Mesenchymal stem cell (in vitro differentiated cells and primary cell): ENCODE data around the gene RBCK1.
"Not testable (repeated sequence)": the region's sequence is repeated elsewhere in the genome, so short reads cannot be mapped to it uniquely, and the experiment has no call there.

ENCODE experiments used
- DNase-seq: peaks from one replicate; pipeline ENCODE4 v3.0.0-alpha.2; 2013
- H2AFZ ChIP-seq: one replicate; pipeline ENCODE4 v1.6.1; 2013; ENCODE audit warnings: low read depth, mild to moderate bottlenecking, control low read depth, inconsistent platforms, low read length, moderate library complexity
- H2AK5ac ChIP-seq: 2 replicates; pipeline ENCODE4 v1.6.1; 2013; ENCODE audit warnings: low read length, moderate library complexity, mild to moderate bottlenecking, inconsistent platforms; ENCODE audit not compliant: severe bottlenecking
- H2BK120ac ChIP-seq: one replicate; pipeline ENCODE4 v1.6.1; 2013; ENCODE audit warnings: low read depth, mild to moderate bottlenecking, inconsistent platforms, low read length, moderate library complexity
- H2BK12ac ChIP-seq, 2 experiments: one replicate each; pipeline ENCODE4 v1.6.1; 2013; ENCODE audit warnings: inconsistent platforms in 2 of 2, low read length in 2 of 2, mild to moderate bottlenecking in 2 of 2, moderate library complexity in 2 of 2, control low read depth in 1 of 2
- H2BK15ac ChIP-seq: one replicate; pipeline ENCODE4 v1.6.1; 2013; ENCODE audit warnings: mild to moderate bottlenecking, low read depth, inconsistent platforms; ENCODE audit not compliant: poor library complexity, severe bottlenecking
- H2BK5ac ChIP-seq: 2 replicates; pipeline ENCODE4 v1.6.1; 2013; ENCODE audit warnings: low read depth, mild to moderate bottlenecking, low read length, control low read depth, inconsistent platforms; ENCODE audit not compliant: poor library complexity, severe bottlenecking
- H3K14ac ChIP-seq, 2 experiments: one replicate each; pipeline ENCODE4 v1.6.1; 2013; ENCODE audit warnings: inconsistent platforms in 2 of 2, low read length in 2 of 2, control low read depth in 1 of 2, mild to moderate bottlenecking in 1 of 2, moderate library complexity in 1 of 2
- H3K18ac ChIP-seq, 2 experiments: one replicate each; pipeline ENCODE4 v1.6.1; 2013; ENCODE audit warnings: inconsistent platforms in 2 of 2, low read length in 2 of 2, control low read depth in 1 of 2, low read depth in 1 of 2, mild to moderate bottlenecking in 1 of 2
- H3K23ac ChIP-seq, 2 experiments: one replicate each; pipeline ENCODE4 v1.6.1; 2013; ENCODE audit warnings: inconsistent platforms in 2 of 2, low read length in 2 of 2, mild to moderate bottlenecking in 2 of 2, moderate library complexity in 2 of 2, control low read depth in 1 of 2
- H3K27ac ChIP-seq: 2 replicates; pipeline ENCODE4 v1.5.1; 2013; ENCODE audit warnings: mild to moderate bottlenecking, moderate library complexity, low read length, control low read depth, inconsistent platforms; ENCODE audit not compliant: poor library complexity, severe bottlenecking
- H3K27me3 ChIP-seq, 2 experiments: 2 replicates each; pipeline versions ENCODE4 v1.6.1 to v1.7.0; 2013; ENCODE audit warnings: low read length in 2 of 2, mild to moderate bottlenecking in 2 of 2, moderate library complexity in 2 of 2, control low read depth in 1 of 2, inconsistent platforms in 1 of 2; ENCODE audit not compliant: control insufficient read depth in 1 of 2, insufficient read depth in 1 of 2
- H3K36me3 ChIP-seq, 2 experiments: 2 replicates each; pipeline versions ENCODE4 v1.6.1 to v1.7.0; 2013; ENCODE audit warnings: low read length in 2 of 2, control low read depth in 1 of 2, inconsistent platforms in 1 of 2, low read depth in 1 of 2, mild to moderate bottlenecking in 1 of 2; ENCODE audit not compliant: insufficient read depth in 2 of 2, control insufficient read depth in 1 of 2
- H3K4ac ChIP-seq, 2 experiments: one replicate each; pipeline ENCODE4 v1.6.1; 2013; ENCODE audit warnings: inconsistent platforms in 2 of 2, low read length in 2 of 2, mild to moderate bottlenecking in 2 of 2, moderate library complexity in 2 of 2, control low read depth in 1 of 2, low read depth in 1 of 2
- H3K4me1 ChIP-seq: 2 replicates; pipeline ENCODE4 v1.6.1; 2013; ENCODE audit warnings: low read depth, low read length, control low read depth; ENCODE audit not compliant: control insufficient read depth, insufficient read depth
- H3K4me2 ChIP-seq: 2 replicates; pipeline ENCODE4 v1.6.1; 2013; ENCODE audit warnings: low read length, mild to moderate bottlenecking, inconsistent platforms; ENCODE audit not compliant: poor library complexity, severe bottlenecking
- H3K4me3 ChIP-seq, 2 experiments: 2 replicates each; pipeline versions ENCODE4 v1.5.1 to v1.7.0; 2013; ENCODE audit warnings: low read length in 2 of 2, mild to moderate bottlenecking in 2 of 2, control low read depth in 1 of 2, low read depth in 1 of 2; ENCODE audit not compliant: insufficient read depth in 1 of 2
- H3K79me1 ChIP-seq: replicated peaks from 2 replicates; pipeline ENCODE4 v1.6.1; 2013; ENCODE audit warnings: mild to moderate bottlenecking, control low read depth, low read length, inconsistent platforms; ENCODE audit not compliant: poor library complexity, severe bottlenecking
- H3K9ac ChIP-seq: 2 replicates; pipeline ENCODE4 v1.7.0; 2013; ENCODE audit warnings: mild to moderate bottlenecking, low read length, moderate library complexity
- H3K9me3 ChIP-seq: 2 replicates; pipeline ENCODE4 v1.7.0; 2013; ENCODE audit warnings: mild to moderate bottlenecking, low read length; ENCODE audit not compliant: control insufficient read depth
- H4K8ac ChIP-seq: one replicate; pipeline ENCODE4 v1.6.1; 2013; ENCODE audit warnings: inconsistent platforms, mild to moderate bottlenecking, low read length, moderate library complexity
- H4K91ac ChIP-seq: one replicate; pipeline ENCODE4 v1.6.1; 2013; ENCODE audit warnings: mild to moderate bottlenecking, low read length, inconsistent platforms
- WGBS: methylation state at CpG from one replicate; pipeline ENCODE4 v1.1.7; 2013; ENCODE audit warnings: mixed read lengths; 5-methylcytosine and 5-hydroxymethylcytosine counted together

Gene RBCK1

GRCh38 chr20:476561-477249 lies 68.6 kb downstream of the RBCK1 start:
- H3K14ac ChIP-seq, H2BK15ac ChIP-seq, H3K9me3 ChIP-seq, DNase-seq, H2AFZ ChIP-seq, H3K4me3 ChIP-seq, H3K23ac ChIP-seq, H4K8ac ChIP-seq, H3K4me1 ChIP-seq, H3K27me3 ChIP-seq, H3K4me2 ChIP-seq, H4K91ac ChIP-seq, H3K18ac ChIP-seq, H2BK5ac ChIP-seq, H3K4ac ChIP-seq, H2BK12ac ChIP-seq, H3K27ac ChIP-seq, H2AK5ac ChIP-seq, H2BK120ac ChIP-seq: not testable (repeated sequence)
- Histone ChIP-seq H3K79me1 (peaks cover 18% of the 10 kb centered on the region), H3K36me3 (peaks cover 27 to 32% of the 10 kb centered on the region in 2 experiments), H3K9ac (peak overlapping the region; percentile 36)
- 99% methylated on average over 6 of the region's 6 CpGs for WGBS

DNA sequence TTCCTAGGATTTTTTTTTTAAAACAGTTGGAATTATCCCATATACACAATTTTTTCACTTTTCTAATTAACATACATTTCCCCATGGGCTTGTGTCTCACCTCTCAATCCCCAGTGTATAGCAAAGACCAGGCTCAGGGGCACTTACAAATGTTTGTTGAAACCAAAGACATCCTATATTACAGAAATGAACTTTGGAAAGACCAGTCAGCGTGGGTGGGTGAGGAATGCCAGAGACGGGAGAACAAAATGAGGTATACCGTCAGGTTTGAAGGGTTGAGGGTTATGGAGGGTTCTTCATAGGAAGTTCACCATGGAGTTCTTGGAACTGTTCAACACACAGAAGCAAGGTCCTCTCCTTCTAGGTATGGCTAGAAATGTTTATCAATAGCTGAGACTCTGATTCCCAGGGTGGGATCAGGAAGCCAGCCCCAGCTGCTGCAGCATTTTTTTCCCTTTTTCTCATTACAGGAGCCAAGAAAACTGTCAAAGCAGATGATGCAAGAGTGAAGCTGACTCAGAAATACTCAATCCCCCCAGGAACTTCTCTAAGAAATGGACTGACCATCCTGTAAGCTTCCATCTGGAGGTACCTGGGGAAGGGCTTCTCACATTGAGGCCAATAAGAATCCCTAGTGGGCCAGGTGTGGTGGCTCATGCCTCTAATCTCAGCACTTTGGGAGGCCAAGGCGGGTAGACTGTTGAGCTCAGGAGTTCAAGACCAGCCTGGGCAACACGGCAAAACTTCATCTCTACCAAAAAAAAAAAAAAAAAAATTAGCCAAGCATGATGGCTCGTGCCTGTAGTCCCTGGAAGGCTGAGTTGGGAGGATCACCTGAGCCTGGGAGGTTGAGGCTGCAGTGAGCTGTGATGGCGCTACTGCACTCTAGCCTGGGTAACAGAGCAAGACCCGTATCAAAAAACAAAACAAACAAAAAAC lies 70.2 kb downstream of the RBCK1 start:
- Histone ChIP-seq H2AK5ac (no peak overlapping the region), H3K27me3 (no peaks in the 10 kb centered on the region), H4K91ac (no peak overlapping the region), H3K4me1 (no peaks in the 10 kb centered on the region), H3K23ac (no peak overlapping the region), H2BK5ac (no peak overlapping the region), H2AFZ (no peak overlapping the region), H2BK15ac (no peak overlapping the region), H3K79me1 (peaks cover 25% of the 10 kb centered on the region), H3K18ac (peak overlapping the region in 1 of 2 experiments; percentile 31), H2BK120ac (no peak overlapping the region), H2BK12ac (no peak overlapping the region), H3K9me3 (no peaks in the 10 kb centered on the region), H3K36me3 (peaks cover 36 to 39% of the 10 kb centered on the region in 2 experiments), H3K4ac (no peak overlapping the region), H3K4me2 (no peak overlapping the region), H3K27ac (no peak overlapping the region), H3K14ac (no peak overlapping the region), H3K9ac (peak overlapping the region; percentile 31), H4K8ac (no peak overlapping the region), H3K4me3 (peak overlapping the region in 1 of 2 experiments; percentile 12)
- DNase-seq = peak; percentile 69
- WGBS = 96% methylated on average over 6 of the region's 8 CpGs

GRCh38 chr20:478949-479429 lies 70.9 kb downstream of the RBCK1 start:
- H2BK5ac ChIP-seq = no peak overlapping the region
- H3K9me3 ChIP-seq = no peaks in the 10 kb centered on the region
- no peak overlapping the region for H3K4me2 ChIP-seq
- H3K27me3 ChIP-seq = no peaks in the 10 kb centered on the region
- H3K23ac ChIP-seq = no peak overlapping the region
- peak; percentile 78 for DNase-seq
- H3K27ac ChIP-seq = no peak overlapping the region
- no peak overlapping the region for H4K91ac ChIP-seq
- H3K9ac ChIP-seq = peak overlapping the region; percentile 31
- H3K4me3 ChIP-seq = no peak overlapping the region
- H3K4me1 ChIP-seq = no peaks in the 10 kb centered on the region
- no peak overlapping the region for H3K4ac ChIP-seq
- no peak overlapping the region for H2BK120ac ChIP-seq
- H4K8ac ChIP-seq = no peak overlapping the region
- no peak overlapping the region for H2AK5ac ChIP-seq
- H3K18ac ChIP-seq = no peak overlapping the region
- H2AFZ ChIP-seq = no peak overlapping the region
- WGBS = 62% methylated on average over 2 of the region's 3 CpGs
- H3K36me3 ChIP-seq = peaks cover 41 to 42% of the 10 kb centered on the region in 2 experiments
- H2BK15ac ChIP-seq = no peak overlapping the region
- peaks cover 27% of the 10 kb centered on the region for H3K79me1 ChIP-seq
- H3K14ac ChIP-seq = no peak overlapping the region
- H2BK12ac ChIP-seq = no peak overlapping the region

- Histone ChIP-seq H2AFZ (no peak overlapping the region), H3K36me3 (peaks cover 40 to 47% of the 10 kb centered on the region in 2 experiments), H2AK5ac (no peak overlapping the region), H2BK15ac (no peak overlapping the region), H2BK120ac (no peak overlapping the region), H3K9me3 (no peaks in the 10 kb centered on the region), H3K14ac (no peak overlapping the region), H3K9ac (no peak overlapping the region), H4K91ac (no peak overlapping the region), H4K8ac (no peak overlapping the region), H3K27me3 (no peaks in the 10 kb centered on the region), H2BK12ac (no peak overlapping the region), H3K79me1 (peaks cover 30% of the 10 kb centered on the region), H3K4ac (no peak overlapping the region), H3K4me2 (no peak overlapping the region), H3K23ac (no peak overlapping the region), H3K4me3 (no peak overlapping the region), H3K4me1 (no peaks in the 10 kb centered on the region), H2BK5ac (no peak overlapping the region), H3K27ac (no peak overlapping the region), H3K18ac (no peak overlapping the region)
- no peak for DNase-seq
- WGBS = no CpG with 5 or more reads among the region's 2 CpGs
Observed at GRCh38 chr20:479487-479886, 71.4 kb downstream of the RBCK1 start.
